ENCODE measurements around the gene TRIM8. TPM values are rescaled to one million over a fixed set of nuclear protein-coding genes. Genes with fewer than 3 reads are reported as not detected.

TRIM8 gene
- total and polyA plus RNA-seq, 2 of the 8 experiments (the other 6 are each of a cell fraction or from before 2014, with no cell fraction given), result 24.9 to 38.8 TPM

DNA sequence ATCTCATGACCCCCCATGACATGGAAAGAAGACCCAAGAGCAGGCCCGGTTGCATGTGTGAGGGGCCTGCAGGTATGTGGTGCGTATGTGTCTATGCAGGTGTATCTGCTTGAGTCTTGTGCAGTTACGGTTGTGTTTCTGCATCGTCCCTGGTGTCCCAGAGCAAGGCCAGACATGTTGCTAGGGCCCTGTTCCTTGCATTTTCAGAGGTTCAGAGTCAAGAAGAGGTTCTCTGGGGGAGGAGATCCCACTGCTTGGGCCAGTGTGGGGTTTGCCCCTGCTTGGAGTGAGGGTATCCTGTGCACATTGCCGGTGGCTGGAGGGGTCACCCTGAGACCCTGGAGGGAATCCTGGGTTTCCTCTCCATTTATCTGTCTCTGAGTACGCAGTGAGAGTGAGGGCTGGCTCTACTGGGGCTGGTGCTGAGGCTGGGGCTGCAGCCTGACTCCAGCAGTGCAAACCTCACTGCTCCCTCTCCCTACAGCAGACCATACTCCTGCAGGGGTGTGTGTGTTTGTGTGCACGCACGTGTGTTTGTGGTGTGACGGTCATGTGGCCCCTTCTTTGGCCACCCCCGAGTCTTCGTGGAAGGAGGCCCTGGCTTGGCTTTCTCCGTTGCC, 4.1 kb downstream of the TRIM8 start:
- Histone ChIP-seq H3K79me2 (ENCODE audit: control insufficient read depth in 1 of 2, insufficient read depth in 2 of 2, low read length in 2 of 2) (peaks cover 0 to 81% of the 10 kb centered on the region in 2 experiments; a peak in 2 of 4 replicates), H2BK5ac (ENCODE audit: low read depth, low read length) (peak overlapping the region; percentile 73), H4K8ac (ENCODE audit: extremely low read depth, insufficient read depth, low read length) (no peak overlapping the region), H3K23me2 (ENCODE audit: low read depth, low read length) (peaks cover 23% of the 10 kb centered on the region; the same call in 1 of the 2 replicates), H3K4me1 (replicated peaks in 1 of 4; ENCODE audit: control insufficient read depth in 3 of 4, insufficient read depth in 4 of 4, low read length in 3 of 4) (peaks cover 6 to 57% (median 46%) of the 10 kb centered on the region in 4 experiments), H2BK15ac (ENCODE audit: low read length) (peak overlapping the region; percentile 72; the same call in 1 of the 2 replicates), H3K36me3 (ENCODE audit: control insufficient read depth in 2 of 4, insufficient read depth in 4 of 4, low read length in 3 of 4) (no peaks in the 10 kb centered on the region; a peak in 2 of 8 replicates), H3K23ac (ENCODE audit: insufficient read length) (no peak overlapping the region), H4K20me1 (replicated peaks in 1 of 2; ENCODE audit: control insufficient read depth in 1 of 2, insufficient read depth in 2 of 2, low read length in 2 of 2) (peaks cover 20 to 30% of the 10 kb centered on the region in 2 experiments), H3K27ac (ENCODE audit: low read depth, low read length) (0 out of 2 replicates have a peak overlapping the region, but pooled peaks have one; percentile 60), H3K9me3 (ENCODE audit: insufficient read depth in 2 of 2, low read depth in 1 of 2, low read length in 1 of 2) (no peaks in the 10 kb centered on the region), H3K18ac (ENCODE audit: extremely low read depth, low read length) (no peak overlapping the region; the same call in none of the 2 replicates), H2BK20ac (ENCODE audit: low read length) (no peak overlapping the region), H2BK12ac (ENCODE audit: low read depth, low read length) (peak overlapping the region; percentile 94; the same call in 1 of the 2 replicates), H2AK5ac (ENCODE audit: low read depth, low read length) (peak overlapping the region; percentile 25; the same call in 1 of the 2 replicates), H2AFZ (ENCODE audit: low read length) (no peak overlapping the region), H3K4ac (replicated peaks; ENCODE audit: insufficient read length, low read depth, low read length) (no peak overlapping the region), H3K4me2 (ENCODE audit: insufficient read depth in 1 of 2, low read depth in 2 of 2, low read length in 2 of 2) (peak overlapping the region; percentile 51 to 60), H3K79me1 (ENCODE audit: low read depth, low read length) (peaks cover 35% of the 10 kb centered on the region), H4K5ac (ENCODE audit: insufficient read length, low read depth, low read length) (no peak overlapping the region), H3K4me3 (ENCODE audit: extremely low read depth in 1 of 4, insufficient read depth in 2 of 4, low read depth in 3 of 4, low read length in 4 of 4) (no peak overlapping the region), H3K27me3 (replicated peaks in 1 of 4; ENCODE audit: control insufficient read depth in 3 of 4, extremely low read depth in 1 of 4, insufficient read depth in 3 of 4, low read length in 3 of 4) (no peaks in the 10 kb centered on the region), H3K56ac (replicated peaks; ENCODE audit: insufficient read length, low read depth, low read length) (no peak overlapping the region), H2BK120ac (replicated peaks; ENCODE audit: low read depth, low read length) (no peak overlapping the region), H4K91ac (replicated peaks; ENCODE audit: insufficient read length, low read length) (no peak overlapping the region), H3K14ac (ENCODE audit: insufficient read length) (no peak overlapping the region), H3K9ac (replicated peaks in 1 of 4; ENCODE audit: extremely low read depth in 1 of 4, low read depth in 3 of 4, low read length in 3 of 4) (no peak overlapping the region)
- POLR2A ChIA-PET (ENCODE audit: partially characterized antibody), result interaction anchor here (5.1 kb wide), 1 partner anchor 12 kb away, joined by 39 read pairs; no protein-coding TSS in a partner anchor
- CTCF ChIA-PET (ENCODE audit: partially characterized antibody), result interaction anchor here (1.2 to 4.6 kb wide), 3 partner anchors 10 to 33 kb away, joined by 3 to 33 read pairs (median 4); no protein-coding TSS in a partner anchor
- no peak for FAIRE-seq
- DNase-seq (ENCODE audit: low read depth in 1 of 2, low spot score in 2 of 2), result no peak
- 91% methylated on average over 12 of the region's 12 CpGs; no CpG with 5 or more reads in 1 of the 2 experiments for WGBS, 2 experiments (ENCODE audit: extremely low coverage in 1 of 2, insufficient coverage in 1 of 2, insufficient read length in 1 of 2, insufficient replicate concordance in 2 of 2, low coverage in 1 of 2, low lambda C conversion rate in 2 of 2, missing lambda C conversion rate in 1 of 2)
- TF ChIP-seq POLR2AphosphoS5 (IDR thresholded peaks at IDR 0.05; ENCODE audit: low read depth, low read length) (no peak), SP2 (IDR thresholded peaks at IDR 0.05; ENCODE audit: low read length) (no peak), PHF8 (conservative IDR thresholded peaks at IDR 0.05; ENCODE audit: low read depth, low read length) (no peak), MAFK (IDR thresholded peaks at IDR 0.05; ENCODE audit: low read depth, low read length) (no peak), TAF7 (optimal IDR thresholded peaks at IDR 0.05; ENCODE audit: borderline replicate concordance, low read depth, low read length) (no peak), SP1 (IDR thresholded peaks at IDR 0.05; ENCODE audit: low read depth, low read length) (no peak), CBX5 (IDR thresholded peaks at IDR 0.05; ENCODE audit: low read depth, low read length) (no peak), SIRT6 (IDR thresholded peaks at IDR 0.05; ENCODE audit: low read length) (no peak), RXRA (IDR thresholded peaks at IDR 0.05; ENCODE audit: insufficient read depth, low read depth, low read length) (no peak), RAD21 (IDR thresholded peaks at IDR 0.05 in 1 of 2, conservative IDR thresholded peaks at IDR 0.05 in 1 of 2; ENCODE audit: low read depth in 2 of 2, low read length in 2 of 2) (no peak), TBP (IDR thresholded peaks at IDR 0.05; ENCODE audit: low read depth, low read length) (no peak)
